SK-N-SH treated with all-trans-retinoic acid at 6 μM for 48 hours (cell line): ENCODE results near the gene LSS.

Experiments used
- TF ChIP-seq, protein P1 (sequence below): fragments of 250-450 bp; sonication (Bioruptor Pico); IDR thresholded peaks from 2 replicates; pipeline ENCODE4 v1.5.1; 2020; ENCODE audit warnings: low read depth, mild to moderate bottlenecking, moderate library complexity
- TF ChIP-seq, protein P2 (sequence below): fragments of 250-450 bp; sonication (Bioruptor Pico); IDR thresholded peaks from 2 replicates; pipeline ENCODE4 v1.8.0; 2021; ENCODE audit warnings: low read depth, mild to moderate bottlenecking, moderate library complexity, borderline replicate concordance
- TF ChIP-seq, protein P3 (sequence below): fragments of 250-450 bp; sonication (Bioruptor Pico); IDR thresholded peaks from 2 replicates; pipeline ENCODE4 v1.8.0; 2020; ENCODE audit warnings: mild to moderate bottlenecking, moderate library complexity, borderline replicate concordance
- TF ChIP-seq, protein P4 (sequence below): fragments of 250-450 bp; sonication (Bioruptor Pico); IDR thresholded peaks from 2 replicates; pipeline ENCODE4 v1.5.1; 2021; ENCODE audit warnings: mild to moderate bottlenecking, moderate library complexity
- TF ChIP-seq, protein P5 (sequence below): fragments of 250-450 bp; sonication (Bioruptor Pico); IDR thresholded peaks from 2 replicates; pipeline ENCODE4 v1.5.0; 2020; ENCODE audit warnings: mild to moderate bottlenecking, moderate library complexity

DNA sequence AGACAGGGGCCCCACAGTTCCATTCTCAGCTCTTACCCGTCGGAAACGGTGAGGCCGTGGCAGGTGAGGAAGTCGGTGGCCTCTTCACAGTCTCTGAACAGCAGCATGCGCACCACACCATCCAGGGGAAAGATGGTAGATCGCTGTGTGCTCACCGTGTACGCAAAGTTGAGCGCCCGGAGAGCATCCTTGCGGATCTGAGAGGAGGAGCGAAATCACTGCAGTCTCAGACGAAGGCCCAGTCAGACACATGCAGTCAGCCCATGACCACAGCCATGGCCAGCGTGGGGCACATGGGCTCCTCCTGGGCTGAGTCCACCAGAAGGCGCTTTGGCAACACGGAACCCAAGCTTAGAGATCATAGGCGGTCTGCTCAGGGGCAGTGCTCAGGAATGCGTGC is 38.4 kb upstream of the LSS start:
- TF ChIP-seq, protein P1, sequence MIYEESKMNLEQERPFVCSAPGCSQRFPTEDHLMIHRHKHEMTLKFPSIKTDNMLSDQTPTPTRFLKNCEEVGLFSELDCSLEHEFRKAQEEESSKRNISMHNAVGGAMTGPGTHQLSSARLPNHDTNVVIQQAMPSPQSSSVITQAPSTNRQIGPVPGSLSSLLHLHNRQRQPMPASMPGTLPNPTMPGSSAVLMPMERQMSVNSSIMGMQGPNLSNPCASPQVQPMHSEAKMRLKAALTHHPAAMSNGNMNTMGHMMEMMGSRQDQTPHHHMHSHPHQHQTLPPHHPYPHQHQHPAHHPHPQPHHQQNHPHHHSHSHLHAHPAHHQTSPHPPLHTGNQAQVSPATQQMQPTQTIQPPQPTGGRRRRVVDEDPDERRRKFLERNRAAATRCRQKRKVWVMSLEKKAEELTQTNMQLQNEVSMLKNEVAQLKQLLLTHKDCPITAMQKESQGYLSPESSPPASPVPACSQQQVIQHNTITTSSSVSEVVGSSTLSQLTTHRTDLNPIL (CRISPR knock-in tag) = no peak
- TF ChIP-seq, protein P2, sequence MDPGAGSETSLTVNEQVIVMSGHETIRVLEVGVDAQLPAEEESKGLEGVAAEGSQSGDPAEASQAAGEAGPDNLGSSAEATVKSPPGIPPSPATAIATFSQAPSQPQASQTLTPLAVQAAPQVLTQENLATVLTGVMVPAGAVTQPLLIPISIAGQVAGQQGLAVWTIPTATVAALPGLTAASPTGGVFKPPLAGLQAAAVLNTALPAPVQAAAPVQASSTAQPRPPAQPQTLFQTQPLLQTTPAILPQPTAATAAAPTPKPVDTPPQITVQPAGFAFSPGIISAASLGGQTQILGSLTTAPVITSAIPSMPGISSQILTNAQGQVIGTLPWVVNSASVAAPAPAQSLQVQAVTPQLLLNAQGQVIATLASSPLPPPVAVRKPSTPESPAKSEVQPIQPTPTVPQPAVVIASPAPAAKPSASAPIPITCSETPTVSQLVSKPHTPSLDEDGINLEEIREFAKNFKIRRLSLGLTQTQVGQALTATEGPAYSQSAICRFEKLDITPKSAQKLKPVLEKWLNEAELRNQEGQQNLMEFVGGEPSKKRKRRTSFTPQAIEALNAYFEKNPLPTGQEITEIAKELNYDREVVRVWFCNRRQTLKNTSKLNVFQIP = no peak
- TF ChIP-seq, protein P3, sequence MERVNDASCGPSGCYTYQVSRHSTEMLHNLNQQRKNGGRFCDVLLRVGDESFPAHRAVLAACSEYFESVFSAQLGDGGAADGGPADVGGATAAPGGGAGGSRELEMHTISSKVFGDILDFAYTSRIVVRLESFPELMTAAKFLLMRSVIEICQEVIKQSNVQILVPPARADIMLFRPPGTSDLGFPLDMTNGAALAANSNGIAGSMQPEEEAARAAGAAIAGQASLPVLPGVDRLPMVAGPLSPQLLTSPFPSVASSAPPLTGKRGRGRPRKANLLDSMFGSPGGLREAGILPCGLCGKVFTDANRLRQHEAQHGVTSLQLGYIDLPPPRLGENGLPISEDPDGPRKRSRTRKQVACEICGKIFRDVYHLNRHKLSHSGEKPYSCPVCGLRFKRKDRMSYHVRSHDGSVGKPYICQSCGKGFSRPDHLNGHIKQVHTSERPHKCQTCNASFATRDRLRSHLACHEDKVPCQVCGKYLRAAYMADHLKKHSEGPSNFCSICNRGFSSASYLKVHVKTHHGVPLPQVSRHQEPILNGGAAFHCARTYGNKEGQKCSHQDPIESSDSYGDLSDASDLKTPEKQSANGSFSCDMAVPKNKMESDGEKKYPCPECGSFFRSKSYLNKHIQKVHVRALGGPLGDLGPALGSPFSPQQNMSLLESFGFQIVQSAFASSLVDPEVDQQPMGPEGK (CRISPR knock-in tag) = no peak
- TF ChIP-seq, protein P4, sequence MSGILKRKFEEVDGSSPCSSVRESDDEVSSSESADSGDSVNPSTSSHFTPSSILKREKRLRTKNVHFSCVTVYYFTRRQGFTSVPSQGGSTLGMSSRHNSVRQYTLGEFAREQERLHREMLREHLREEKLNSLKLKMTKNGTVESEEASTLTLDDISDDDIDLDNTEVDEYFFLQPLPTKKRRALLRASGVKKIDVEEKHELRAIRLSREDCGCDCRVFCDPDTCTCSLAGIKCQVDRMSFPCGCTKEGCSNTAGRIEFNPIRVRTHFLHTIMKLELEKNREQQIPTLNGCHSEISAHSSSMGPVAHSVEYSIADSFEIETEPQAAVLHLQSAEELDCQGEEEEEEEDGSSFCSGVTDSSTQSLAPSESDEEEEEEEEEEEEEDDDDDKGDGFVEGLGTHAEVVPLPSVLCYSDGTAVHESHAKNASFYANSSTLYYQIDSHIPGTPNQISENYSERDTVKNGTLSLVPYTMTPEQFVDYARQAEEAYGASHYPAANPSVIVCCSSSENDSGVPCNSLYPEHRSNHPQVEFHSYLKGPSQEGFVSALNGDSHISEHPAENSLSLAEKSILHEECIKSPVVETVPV (CRISPR knock-in tag) = no peak
- TF ChIP-seq, protein P5, sequence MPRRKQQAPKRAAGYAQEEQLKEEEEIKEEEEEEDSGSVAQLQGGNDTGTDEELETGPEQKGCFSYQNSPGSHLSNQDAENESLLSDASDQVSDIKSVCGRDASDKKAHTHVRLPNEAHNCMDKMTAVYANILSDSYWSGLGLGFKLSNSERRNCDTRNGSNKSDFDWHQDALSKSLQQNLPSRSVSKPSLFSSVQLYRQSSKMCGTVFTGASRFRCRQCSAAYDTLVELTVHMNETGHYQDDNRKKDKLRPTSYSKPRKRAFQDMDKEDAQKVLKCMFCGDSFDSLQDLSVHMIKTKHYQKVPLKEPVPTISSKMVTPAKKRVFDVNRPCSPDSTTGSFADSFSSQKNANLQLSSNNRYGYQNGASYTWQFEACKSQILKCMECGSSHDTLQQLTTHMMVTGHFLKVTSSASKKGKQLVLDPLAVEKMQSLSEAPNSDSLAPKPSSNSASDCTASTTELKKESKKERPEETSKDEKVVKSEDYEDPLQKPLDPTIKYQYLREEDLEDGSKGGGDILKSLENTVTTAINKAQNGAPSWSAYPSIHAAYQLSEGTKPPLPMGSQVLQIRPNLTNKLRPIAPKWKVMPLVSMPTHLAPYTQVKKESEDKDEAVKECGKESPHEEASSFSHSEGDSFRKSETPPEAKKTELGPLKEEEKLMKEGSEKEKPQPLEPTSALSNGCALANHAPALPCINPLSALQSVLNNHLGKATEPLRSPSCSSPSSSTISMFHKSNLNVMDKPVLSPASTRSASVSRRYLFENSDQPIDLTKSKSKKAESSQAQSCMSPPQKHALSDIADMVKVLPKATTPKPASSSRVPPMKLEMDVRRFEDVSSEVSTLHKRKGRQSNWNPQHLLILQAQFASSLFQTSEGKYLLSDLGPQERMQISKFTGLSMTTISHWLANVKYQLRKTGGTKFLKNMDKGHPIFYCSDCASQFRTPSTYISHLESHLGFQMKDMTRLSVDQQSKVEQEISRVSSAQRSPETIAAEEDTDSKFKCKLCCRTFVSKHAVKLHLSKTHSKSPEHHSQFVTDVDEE (CRISPR knock-in tag) = no peak
